ENCODE measurements around the gene KIF3B. TPM values are rescaled to one million over a fixed set of nuclear protein-coding genes. Genes with fewer than 3 reads are reported as not detected.

KIF3B gene
- total RNA-seq (ENCODE audit: unreplicated experiment), result 55.3 TPM
- long read RNA-seq, partial matches to known transcripts, result 7 of 9 reads
- long read RNA-seq, other reads (novel, unspliced or antisense), result 2 of 9 reads

DNA sequence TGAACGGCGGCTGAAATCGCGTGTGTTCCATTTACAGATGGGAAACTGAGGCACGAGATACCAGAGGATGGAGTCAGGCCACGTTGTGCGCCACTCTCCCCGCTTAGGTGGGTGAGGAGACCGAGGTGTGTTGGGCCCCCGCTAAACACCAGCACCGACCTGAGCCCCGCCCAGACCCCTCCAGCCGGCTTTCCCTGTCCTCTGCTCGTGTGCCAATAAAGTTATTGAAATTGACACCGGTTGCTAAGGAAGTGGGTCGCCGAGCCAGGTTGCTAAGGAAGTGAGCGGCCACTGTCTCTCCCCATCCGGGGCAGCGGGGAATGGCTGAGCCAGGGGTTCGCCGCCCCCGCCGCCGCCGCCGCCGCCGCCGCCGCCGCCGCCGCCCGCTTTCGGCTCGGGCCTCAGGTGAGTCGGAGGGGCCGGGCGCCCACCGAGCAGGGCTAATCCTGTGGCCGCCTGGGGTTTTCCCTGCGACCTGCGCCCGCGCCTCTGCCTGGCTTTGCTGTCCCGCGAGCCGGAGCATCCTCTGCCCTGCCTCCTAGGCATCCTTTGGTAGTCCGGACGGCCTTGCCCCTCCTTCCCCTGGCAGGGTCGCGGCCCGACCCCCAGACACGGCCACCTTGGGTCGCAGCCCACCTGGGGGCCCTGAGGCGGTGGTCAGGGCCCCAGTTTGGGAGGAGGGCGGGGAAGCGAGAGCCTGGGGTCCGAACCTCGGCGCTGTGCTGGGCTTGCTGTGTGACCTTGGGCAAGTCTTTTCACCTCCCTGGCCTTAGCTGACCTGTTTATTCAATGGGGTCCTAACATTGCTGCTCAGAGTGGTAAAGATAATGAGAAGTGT, at the start of gene KIF3B:
KIF3B (plus strand) TSS at position 291 of the 838 bp plus-strand sequence. CDS start 32,127 bp downstream, outside the sequence.
- no peaks in the 10 kb centered on the region for H3K36me3 Mint-ChIP-seq (ENCODE audit: unreplicated experiment)
- H3K27me3 Mint-ChIP-seq (ENCODE audit: unreplicated experiment), result peaks cover 2% of the 10 kb centered on the region
- TF ChIP-seq, protein P1, sequence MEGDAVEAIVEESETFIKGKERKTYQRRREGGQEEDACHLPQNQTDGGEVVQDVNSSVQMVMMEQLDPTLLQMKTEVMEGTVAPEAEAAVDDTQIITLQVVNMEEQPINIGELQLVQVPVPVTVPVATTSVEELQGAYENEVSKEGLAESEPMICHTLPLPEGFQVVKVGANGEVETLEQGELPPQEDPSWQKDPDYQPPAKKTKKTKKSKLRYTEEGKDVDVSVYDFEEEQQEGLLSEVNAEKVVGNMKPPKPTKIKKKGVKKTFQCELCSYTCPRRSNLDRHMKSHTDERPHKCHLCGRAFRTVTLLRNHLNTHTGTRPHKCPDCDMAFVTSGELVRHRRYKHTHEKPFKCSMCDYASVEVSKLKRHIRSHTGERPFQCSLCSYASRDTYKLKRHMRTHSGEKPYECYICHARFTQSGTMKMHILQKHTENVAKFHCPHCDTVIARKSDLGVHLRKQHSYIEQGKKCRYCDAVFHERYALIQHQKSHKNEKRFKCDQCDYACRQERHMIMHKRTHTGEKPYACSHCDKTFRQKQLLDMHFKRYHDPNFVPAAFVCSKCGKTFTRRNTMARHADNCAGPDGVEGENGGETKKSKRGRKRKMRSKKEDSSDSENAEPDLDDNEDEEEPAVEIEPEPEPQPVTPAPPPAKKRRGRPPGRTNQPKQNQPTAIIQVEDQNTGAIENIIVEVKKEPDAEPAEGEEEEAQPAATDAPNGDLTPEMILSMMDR (IDR thresholded peaks at IDR 0.05; ENCODE audit: partially characterized antibody, unreplicated experiment), result no peak
- H3K4me3 Mint-ChIP-seq (ENCODE audit: unreplicated experiment), result peak within 1 kb of the TSS; percentile 94
- peak; percentile 93 for DNase-seq
- peaks cover 15% of the 10 kb centered on the region for H3K9me3 Mint-ChIP-seq (ENCODE audit: unreplicated experiment)
- peaks cover 11% of the 10 kb centered on the region for H3K4me1 Mint-ChIP-seq (ENCODE audit: low read depth, unreplicated experiment)
- peak within 1 kb of the TSS; percentile 76 for H3K27ac Mint-ChIP-seq (ENCODE audit: unreplicated experiment)

DNA sequence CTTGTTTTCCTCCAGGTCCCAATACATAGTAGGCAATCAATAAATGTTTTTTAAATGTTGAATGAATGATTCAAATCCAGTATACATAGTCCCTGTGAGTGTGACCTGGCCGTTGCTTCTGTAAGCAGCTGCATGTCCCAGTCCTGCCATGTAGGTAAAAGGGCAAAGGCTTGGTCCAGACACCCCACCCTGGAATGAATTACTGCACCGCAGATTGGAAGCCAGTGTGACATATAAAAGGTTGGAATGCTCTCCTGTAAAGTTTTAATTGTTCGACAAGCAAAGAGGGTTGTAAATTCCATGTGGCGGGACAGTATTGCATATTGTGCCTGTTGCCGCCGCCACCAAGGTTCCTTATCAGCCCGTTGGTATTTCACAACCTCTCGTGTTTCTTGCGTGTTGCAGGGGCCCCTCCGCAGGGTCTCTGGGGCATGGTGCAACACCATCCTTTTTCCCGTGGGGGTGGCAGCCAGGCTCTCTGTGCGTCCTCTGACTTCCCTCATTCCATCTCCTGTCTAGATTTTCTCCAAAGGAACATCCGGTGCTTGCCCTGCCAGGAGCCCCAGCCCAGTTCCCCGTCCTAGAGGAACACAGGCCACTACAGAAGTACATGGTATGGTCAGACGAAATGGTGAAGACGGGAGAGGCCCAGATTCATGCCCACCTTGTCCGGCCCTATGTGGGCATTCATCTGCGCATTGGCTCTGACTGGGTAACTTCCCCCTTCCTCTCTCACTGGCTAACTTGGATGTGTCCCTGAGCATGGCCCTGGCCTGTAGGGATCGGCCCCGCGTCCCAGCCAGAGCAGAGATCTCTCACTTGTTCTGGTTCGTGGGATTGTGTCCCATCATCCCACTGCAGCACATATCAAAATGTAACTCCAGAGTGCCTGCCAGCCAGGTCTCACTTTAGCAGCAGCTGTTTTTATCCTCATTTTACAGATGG, 49.4 kb upstream of the KIF3B start:
- Mint-ChIP-seq H3K27me3 (ENCODE audit: unreplicated experiment) (peaks cover 1% of the 10 kb centered on the region), H3K4me3 (ENCODE audit: unreplicated experiment) (no peak overlapping the region), H3K36me3 (ENCODE audit: unreplicated experiment) (no peaks in the 10 kb centered on the region), H3K4me1 (ENCODE audit: low read depth, unreplicated experiment) (no peaks in the 10 kb centered on the region), H3K9me3 (ENCODE audit: unreplicated experiment) (no peaks in the 10 kb centered on the region), H3K27ac (ENCODE audit: unreplicated experiment) (no peak overlapping the region)
- DNase-seq, result no peak
- TF ChIP-seq, protein P1 (IDR thresholded peaks at IDR 0.05; ENCODE audit: partially characterized antibody, unreplicated experiment), result no peak

GRCh38 chr20:32229251-32229747, 48.2 kb upstream of the KIF3B start:
- no peaks in the 10 kb centered on the region for H3K4me1 Mint-ChIP-seq (ENCODE audit: low read depth, unreplicated experiment)
- no peak overlapping the region for H3K4me3 Mint-ChIP-seq (ENCODE audit: unreplicated experiment)
- no peak for DNase-seq
- no peaks in the 10 kb centered on the region for H3K9me3 Mint-ChIP-seq (ENCODE audit: unreplicated experiment)
- peaks cover 1% of the 10 kb centered on the region for H3K27me3 Mint-ChIP-seq (ENCODE audit: unreplicated experiment)
- TF ChIP-seq, protein P1 (IDR thresholded peaks at IDR 0.05; ENCODE audit: partially characterized antibody, unreplicated experiment), result no peak
- no peaks in the 10 kb centered on the region for H3K36me3 Mint-ChIP-seq (ENCODE audit: unreplicated experiment)
- H3K27ac Mint-ChIP-seq (ENCODE audit: unreplicated experiment), result no peak overlapping the region

DNA sequence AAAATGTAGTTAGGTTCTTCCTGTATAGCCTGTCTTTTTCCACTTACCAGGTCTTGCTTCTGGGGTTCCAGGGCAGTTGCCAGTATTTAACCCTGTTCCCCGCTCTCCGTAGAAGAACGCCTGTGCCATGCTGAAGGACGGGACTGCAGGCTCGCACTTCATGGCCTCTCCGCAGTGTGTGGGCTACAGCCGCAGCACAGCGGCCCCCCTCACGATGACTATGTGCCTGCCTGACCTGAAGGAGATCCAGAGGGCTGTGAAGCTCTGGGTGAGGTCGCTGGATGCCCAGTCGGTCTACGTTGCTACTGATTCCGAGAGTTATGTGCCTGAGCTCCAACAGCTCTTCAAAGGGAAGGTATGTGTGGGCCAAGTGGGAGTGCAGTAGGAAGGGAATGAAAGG, 46.7 kb upstream of the KIF3B start:
- TF ChIP-seq, protein P1 (IDR thresholded peaks at IDR 0.05; ENCODE audit: partially characterized antibody, unreplicated experiment), result no peak
- Mint-ChIP-seq H3K36me3 (ENCODE audit: unreplicated experiment) (no peaks in the 10 kb centered on the region), H3K4me3 (ENCODE audit: unreplicated experiment) (no peak overlapping the region), H3K9me3 (ENCODE audit: unreplicated experiment) (no peaks in the 10 kb centered on the region), H3K4me1 (ENCODE audit: low read depth, unreplicated experiment) (no peaks in the 10 kb centered on the region), H3K27me3 (ENCODE audit: unreplicated experiment) (no peaks in the 10 kb centered on the region), H3K27ac (ENCODE audit: unreplicated experiment) (no peak overlapping the region)
- DNase-seq, result no peak
